ENCODE results near the gene HOXC4. TPM values are rescaled to one million over a fixed set of nuclear protein-coding genes. Genes with fewer than 3 reads are reported as not detected.

HOXC4 gene
- total RNA-seq, 1 donor from 2014 or later: 1.3 TPM

- DNase-seq (ENCODE audit: low read depth): no peak
- no peak overlapping the region for H3K4me3 ChIP-seq (ENCODE audit: low read depth, low read length)
- H3K36me3 ChIP-seq (ENCODE audit: control insufficient read depth, insufficient read depth, low read length): no peaks in the 10 kb centered on the region
- no peak for TF ChIP-seq CTCF (IDR thresholded peaks at IDR 0.05; ENCODE audit: insufficient read depth, low read length, poor library complexity, severe bottlenecking)
- H3K27me3 ChIP-seq (ENCODE audit: control insufficient read depth, insufficient read depth, low read length): peaks cover 25% of the 10 kb centered on the region
Observed at GRCh38 chr12:54047964-54048303, 5.7 kb upstream of the HOXC4 start.

- Histone ChIP-seq H3K27me3 (ENCODE audit: control insufficient read depth, insufficient read depth, low read length) (peaks cover 30% of the 10 kb centered on the region), H3K36me3 (ENCODE audit: control insufficient read depth, insufficient read depth, low read length) (no peaks in the 10 kb centered on the region), H3K4me3 (ENCODE audit: low read depth, low read length) (no peak overlapping the region)
- no peak for TF ChIP-seq CTCF (IDR thresholded peaks at IDR 0.05; ENCODE audit: insufficient read depth, low read length, poor library complexity, severe bottlenecking)
- no peak for DNase-seq (ENCODE audit: low read depth)
Observed at GRCh38 chr12:54048406-54049093, 5.1 kb upstream of the HOXC4 start.

GRCh38 chr12:54049108-54049507 lies 4.5 kb upstream of the HOXC4 start:
- Histone ChIP-seq H3K4me3 (ENCODE audit: low read depth, low read length) (no peak overlapping the region), H3K36me3 (ENCODE audit: control insufficient read depth, insufficient read depth, low read length) (no peaks in the 10 kb centered on the region), H3K27me3 (ENCODE audit: control insufficient read depth, insufficient read depth, low read length) (peaks cover 30% of the 10 kb centered on the region)
- no peak for TF ChIP-seq CTCF (IDR thresholded peaks at IDR 0.05; ENCODE audit: insufficient read depth, low read length, poor library complexity, severe bottlenecking)
- DNase-seq (ENCODE audit: low read depth): no peak

- no peak for DNase-seq (ENCODE audit: low read depth)
- no peak for TF ChIP-seq CTCF (IDR thresholded peaks at IDR 0.05; ENCODE audit: insufficient read depth, low read length, poor library complexity, severe bottlenecking)
- Histone ChIP-seq H3K4me3 (ENCODE audit: low read depth, low read length) (no peak overlapping the region), H3K36me3 (ENCODE audit: control insufficient read depth, insufficient read depth, low read length) (no peaks in the 10 kb centered on the region), H3K27me3 (ENCODE audit: control insufficient read depth, insufficient read depth, low read length) (peaks cover 30% of the 10 kb centered on the region)
Observed at GRCh38 chr12:54050482-54050810, 3.2 kb upstream of the HOXC4 start.

GRCh38 chr12:54051026-54051842 lies 2.4 kb upstream of the HOXC4 start:
- no peak for TF ChIP-seq CTCF (IDR thresholded peaks at IDR 0.05; ENCODE audit: insufficient read depth, low read length, poor library complexity, severe bottlenecking)
- Histone ChIP-seq H3K4me3 (ENCODE audit: low read depth, low read length) (no peak overlapping the region), H3K36me3 (ENCODE audit: control insufficient read depth, insufficient read depth, low read length) (no peaks in the 10 kb centered on the region), H3K27me3 (ENCODE audit: control insufficient read depth, insufficient read depth, low read length) (peaks cover 27% of the 10 kb centered on the region)
- no peak for DNase-seq (ENCODE audit: low read depth)
